ENCODE results near the gene C17orf75.
A peak's percentile ranks its signal among the peaks of the same experiment; 100 is the strongest.
"Not testable (repeated sequence)": the region's sequence is repeated elsewhere in the genome, so short reads cannot be mapped to it uniquely, and the experiment has no call there.

C17orf75 gene

DNA sequence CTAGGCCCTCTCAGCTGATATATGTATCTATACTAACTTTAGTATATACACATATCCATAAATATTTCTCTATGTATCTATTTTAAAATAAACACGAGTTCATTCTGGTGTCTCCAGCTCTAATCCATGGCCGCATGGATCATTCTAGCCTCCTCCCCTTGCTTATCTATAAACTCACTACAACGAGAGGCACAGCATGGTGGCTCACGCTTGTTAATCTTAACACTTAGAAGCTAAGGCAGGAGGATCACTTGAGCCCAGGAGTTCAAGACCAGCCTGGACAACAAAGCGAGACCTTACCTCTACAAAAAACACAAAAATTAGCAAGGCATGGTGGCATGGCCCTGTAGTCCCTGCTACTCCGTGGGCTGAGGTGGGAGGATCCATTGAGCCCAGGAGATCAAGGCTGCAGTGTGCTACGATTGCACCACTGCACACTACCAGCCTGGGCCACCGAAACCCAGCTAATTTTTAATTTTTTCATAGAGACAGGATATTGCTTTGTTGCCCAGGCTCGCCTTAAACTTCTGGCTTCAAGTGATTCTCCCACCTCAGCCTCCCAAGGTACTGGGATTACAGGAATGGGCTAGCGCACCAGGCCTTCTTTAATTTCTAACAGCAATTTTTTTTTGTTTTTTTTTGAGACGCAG lies 4.1 kb upstream of the C17orf75 start:
- DNase-seq (ENCODE audit: low read depth, low spot score) = no peak

GRCh38 chr17:32342603-32343325 lies 791 bp upstream of the C17orf75 start:
- DNase-seq (ENCODE audit: low read depth, low spot score) = no peak

DNA sequence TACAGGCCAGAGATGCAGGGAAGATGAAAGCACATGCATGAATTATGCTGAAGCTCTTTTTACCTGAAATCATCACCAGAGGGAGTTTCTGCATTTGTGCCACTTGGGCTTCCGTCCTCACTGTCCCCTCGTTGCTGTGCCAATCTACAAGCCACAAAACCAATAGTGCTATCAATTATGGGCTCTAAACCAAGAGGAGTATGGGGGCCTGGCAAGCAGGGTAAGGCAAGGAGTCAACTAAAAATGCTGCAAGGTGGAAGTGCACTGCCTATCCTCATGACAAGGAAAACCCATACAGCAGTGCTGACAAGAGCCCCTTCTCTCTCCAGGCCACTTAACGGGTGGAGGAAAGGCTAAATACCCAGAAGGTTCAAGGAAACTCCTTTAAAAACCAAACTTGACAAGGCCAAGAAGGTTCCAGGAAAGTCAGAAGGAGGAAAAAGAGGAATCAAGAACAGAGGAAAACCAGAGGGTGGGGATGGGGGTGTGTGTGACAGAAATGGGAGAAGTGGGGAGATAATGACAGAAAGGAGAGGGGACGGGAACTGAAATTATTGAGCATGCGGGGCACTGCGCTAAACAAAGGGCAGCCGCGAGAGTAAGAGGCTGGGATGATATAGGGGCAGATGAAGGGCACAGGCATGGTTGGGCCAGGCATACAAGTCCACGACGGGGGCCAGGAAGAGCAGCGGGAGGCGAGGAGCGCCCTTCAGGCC lies 674 bp downstream of the C17orf75 start:
- no peak for DNase-seq (ENCODE audit: low read depth, low spot score)

DNA sequence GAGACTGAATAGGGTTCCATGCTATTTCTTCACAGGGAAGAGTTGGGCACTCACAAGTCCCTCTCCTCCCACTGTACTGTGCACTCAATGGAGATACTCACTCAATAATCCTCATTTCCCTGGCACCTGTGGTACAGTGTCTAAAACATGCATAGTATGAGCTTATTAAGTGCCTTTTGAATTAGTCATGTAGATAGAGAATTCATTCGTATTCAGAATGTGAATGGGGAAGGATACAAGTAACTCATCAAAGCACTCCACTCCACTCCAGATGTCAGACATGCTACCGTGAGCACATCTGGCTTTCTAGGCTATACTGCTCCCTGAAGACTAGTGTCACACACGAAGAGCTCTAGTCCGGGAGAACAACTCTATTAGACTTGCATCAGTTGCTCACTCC lies 6.3 kb downstream of the C17orf75 start:
- DNase-seq (ENCODE audit: low read depth, low spot score) = no peak

DNA sequence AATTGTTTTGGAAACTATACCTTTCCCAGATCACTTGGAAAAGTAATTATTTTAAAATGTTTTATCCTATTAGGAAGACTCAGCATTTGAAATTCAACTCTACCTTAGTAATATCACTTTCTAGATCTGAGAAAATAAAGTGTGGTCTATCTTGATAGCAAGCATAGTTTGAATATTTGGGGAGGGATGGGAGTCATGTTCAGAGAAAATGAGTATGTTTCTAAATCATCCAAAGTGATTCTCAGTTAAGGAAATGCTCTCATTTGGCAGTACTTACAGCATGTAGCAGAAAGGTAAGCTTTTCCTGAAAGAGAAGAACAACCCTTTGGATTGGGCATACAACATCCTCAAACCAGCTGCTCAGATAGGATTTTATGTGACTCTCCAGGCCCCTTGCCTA lies 6.9 kb downstream of the C17orf75 start:
- DNase-seq (ENCODE audit: low read depth, low spot score) = no peak

DNA sequence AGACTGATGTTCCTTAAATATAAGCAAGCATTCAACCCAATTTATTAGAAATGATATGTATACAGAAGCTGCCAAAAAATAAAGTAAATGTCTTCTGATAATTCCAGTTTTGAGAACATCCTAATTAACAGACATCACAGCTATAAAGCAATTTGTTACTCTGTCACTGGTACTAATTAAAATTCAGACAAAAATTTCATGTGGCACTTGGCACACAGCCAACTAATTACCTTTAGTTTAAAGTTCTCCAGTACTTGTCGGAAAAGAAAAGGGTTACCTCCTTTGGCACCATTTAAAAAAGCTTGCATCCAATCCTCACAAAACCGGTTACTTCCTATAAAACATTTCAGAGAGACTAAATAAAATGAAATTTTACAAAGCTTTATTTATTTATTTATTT lies 8.8 kb downstream of the C17orf75 start:
- no peak for DNase-seq (ENCODE audit: low read depth, low spot score)

DNA sequence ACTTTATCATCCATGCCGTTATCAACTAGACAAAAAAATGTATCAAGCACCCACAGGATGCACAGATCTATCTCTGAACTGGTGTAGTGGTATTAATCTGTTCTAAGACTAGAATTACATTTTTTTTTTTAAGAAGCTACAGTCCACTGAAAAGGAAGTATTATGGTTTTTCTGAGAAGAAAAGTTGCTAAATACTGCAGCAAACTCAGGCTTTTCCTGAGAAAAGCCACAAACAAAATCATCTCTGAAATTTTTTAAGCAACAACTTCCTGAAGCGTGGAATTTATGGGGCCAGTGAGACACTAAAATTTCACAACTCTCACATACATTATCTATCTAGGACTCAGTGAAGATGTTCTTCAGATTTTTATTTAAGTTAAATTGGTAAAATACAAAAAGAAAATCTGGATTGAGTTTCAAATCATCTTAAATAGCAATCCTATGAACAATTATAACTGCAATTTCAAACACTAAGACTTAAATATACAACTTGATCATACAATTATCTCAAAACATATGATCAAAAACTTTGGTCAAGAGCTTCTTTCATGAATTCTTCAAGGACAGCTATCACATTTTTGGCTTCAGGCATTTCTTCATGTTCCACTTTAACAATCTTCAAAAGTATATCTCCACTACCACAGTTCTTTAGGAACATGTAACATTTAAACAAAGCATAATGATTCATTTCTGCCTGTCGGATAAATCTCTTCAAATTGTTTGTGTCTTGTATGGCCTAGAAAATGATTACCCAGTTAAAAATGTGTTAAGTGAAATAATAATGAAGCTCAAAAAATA lies 10.5 kb downstream of the C17orf75 start:
- DNase-seq (ENCODE audit: low read depth, low spot score) = no peak

DNA sequence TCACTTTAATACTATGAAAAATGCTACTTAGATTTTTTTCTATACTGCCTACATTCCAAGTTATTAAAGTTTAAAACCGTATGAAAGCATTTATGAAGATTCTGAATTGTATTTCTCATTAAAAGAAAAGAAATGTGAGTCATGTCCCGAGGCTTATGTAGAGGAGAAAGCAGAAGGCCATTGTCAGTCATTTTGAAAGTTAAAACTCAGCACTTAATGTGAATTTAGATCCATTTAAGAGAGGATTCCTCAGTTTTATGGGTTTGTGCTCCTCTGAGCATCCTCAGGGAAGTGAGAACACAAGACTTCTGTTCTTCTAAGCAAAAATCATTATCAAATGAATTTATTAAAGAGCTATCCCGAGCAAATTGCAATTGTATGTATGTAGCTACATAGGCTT lies 11.8 kb downstream of the C17orf75 start:
- DNase-seq (ENCODE audit: low read depth, low spot score) = no peak

GRCh38 chr17:32327911-32328310 lies 14.1 kb downstream of the C17orf75 start:
- no peak for DNase-seq (ENCODE audit: low read depth, low spot score)

GRCh38 chr17:32323811-32324491 lies 18.0 kb downstream of the C17orf75 start:
- no peak for DNase-seq (ENCODE audit: low read depth, low spot score)

- no peak for DNase-seq (ENCODE audit: low read depth, low spot score)
Measured at GRCh38 chr17:32323046-32323445, 18.9 kb downstream of the C17orf75 start.

DNA sequence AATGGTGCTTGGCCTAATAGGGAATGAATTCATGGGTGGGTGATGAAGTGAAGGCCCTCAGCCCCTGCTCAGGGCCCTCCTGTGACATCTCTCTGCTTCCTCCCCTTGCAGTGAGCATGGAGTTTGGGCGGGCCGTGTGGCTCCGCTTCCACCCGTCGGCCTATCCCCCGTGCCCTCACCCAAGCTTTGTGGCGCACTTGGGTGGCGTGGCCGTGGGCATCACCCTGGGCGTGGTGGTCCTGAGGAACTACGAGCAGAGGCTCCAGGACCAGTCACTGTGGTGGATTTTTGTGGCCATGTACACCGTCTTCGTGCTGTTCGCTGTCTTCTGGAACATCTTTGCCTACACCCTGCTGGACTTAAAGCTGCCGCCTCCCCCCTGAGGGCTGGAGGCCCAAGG lies 21.1 kb downstream of the C17orf75 start:
- no peak for DNase-seq (ENCODE audit: low read depth, low spot score)

- not testable (repeated sequence) for DNase-seq (ENCODE audit: low read depth, low spot score)
Measured at GRCh38 chr17:32320080-32320479, 21.9 kb downstream of the C17orf75 start.

DNA sequence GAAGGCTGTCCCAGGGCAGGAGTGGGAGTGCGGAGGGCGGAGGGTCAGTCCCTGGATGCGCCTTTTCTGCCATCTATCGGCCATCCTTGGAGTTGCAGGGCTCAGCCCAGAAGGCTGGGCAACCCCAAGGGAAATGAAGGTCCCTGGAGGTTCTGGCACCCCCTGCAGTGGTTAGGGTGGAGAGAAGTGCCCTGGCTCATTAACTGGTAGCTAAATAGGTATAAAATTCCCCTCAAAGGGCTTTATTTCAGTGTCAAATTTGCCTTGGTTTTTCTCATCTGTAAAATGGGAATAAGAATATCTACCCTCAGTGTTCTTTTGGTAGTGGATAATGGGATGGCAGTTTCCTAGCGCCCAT lies 22.4 kb downstream of the C17orf75 start:
- peak; percentile 89 for DNase-seq (ENCODE audit: low read depth, low spot score)

DNA sequence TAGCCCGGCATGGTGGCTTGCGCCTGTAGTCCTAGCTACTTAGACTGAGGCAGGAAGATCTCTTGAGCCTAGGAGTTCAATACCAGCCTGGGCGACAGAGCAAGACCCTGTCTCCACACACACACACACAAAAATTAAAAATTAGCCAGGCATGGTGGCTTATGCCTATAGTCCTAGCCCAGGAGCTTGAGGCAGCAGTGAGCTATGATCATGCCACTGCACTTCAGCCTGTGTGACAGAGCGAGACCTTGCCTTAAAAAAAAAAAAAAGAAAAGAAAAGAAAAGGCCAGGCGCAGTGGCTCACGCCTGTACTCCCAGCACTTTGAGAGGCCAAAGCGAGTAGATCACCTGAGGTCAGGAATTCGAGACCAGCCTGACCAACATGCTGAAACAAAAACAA lies 23.9 kb downstream of the C17orf75 start:
- DNase-seq (ENCODE audit: low read depth, low spot score) = peak; percentile 48

DNA sequence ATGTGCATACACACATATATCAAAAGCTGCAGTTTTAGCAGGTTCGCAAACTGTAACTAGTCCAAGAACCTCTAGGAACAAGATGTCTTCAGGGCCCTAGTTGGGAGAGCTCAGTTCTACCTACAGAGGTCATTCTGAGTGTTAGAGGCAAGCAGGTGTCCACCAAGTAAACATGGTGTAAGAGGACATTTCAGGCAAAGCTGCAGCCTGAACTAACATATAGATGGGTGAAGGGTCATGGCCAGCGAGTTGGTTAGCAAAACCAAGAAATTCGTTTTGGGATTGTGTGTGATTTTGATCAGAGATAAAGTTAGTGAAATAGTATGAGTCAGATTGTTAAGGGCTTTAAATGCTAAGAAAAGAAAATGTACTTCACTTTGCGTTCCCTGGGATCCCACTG lies 24.6 kb downstream of the C17orf75 start:
- no peak for DNase-seq (ENCODE audit: low read depth, low spot score)

- DNase-seq (ENCODE audit: low read depth, low spot score) = not testable (repeated sequence)
Measured at GRCh38 chr17:32316653-32317052, 25.3 kb downstream of the C17orf75 start.

- DNase-seq (ENCODE audit: low read depth, low spot score) = no peak
Measured at GRCh38 chr17:32315171-32315570, 26.8 kb downstream of the C17orf75 start.

DNA sequence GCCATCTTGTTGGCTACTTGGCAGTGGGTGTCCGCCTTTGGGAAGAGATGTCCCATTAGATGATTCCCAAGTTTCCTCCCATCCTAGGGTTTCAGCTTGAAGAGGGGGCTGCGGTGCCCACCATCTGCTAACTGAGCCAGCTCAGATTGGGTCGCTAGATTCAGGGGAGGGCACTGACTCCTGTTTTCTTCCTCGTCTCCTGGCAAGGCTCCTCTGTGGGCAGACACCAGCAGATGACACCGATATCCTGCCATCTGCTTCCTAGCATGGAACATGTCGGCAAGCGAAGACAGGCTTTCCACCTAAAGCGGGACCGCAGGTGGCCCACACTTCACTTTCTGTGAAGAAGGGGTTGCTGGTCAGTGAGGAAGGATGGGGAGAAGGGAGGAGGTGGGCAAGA lies 27.3 kb downstream of the C17orf75 start:
- DNase-seq (ENCODE audit: low read depth, low spot score) = no peak

- no peak for DNase-seq (ENCODE audit: low read depth, low spot score)
Measured at GRCh38 chr17:32311028-32311536, 30.9 kb downstream of the C17orf75 start.

DNA sequence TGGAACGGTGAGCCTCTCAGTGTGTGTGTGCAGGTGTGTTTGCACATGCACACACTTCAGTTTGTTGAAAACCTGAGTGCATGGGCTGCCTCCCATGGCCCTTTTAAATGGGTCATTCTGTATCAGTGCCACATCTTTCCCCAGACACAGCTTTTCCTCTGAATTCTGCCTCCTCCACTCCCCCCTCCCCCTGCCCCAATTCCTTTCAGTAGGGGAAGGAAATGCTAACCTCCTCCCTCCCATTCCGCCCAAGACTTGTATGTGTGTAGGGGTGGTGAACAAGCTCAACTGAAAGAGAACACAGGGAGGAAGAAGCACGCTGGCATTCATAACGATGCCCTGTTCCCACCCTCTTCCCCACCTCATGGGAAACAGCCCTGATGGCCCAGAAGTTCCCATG lies 34.3 kb downstream of the C17orf75 start:
- no peak for DNase-seq (ENCODE audit: low read depth, low spot score)
